Parathyroid adenoma (tissue), 2 donors: ENCODE measurements around the gene ACAD8.

Source experiments
- H2AFZ ChIP-seq: fragments of 300-600 bp; sonication (generic); one replicate; pipeline ENCODE4 v1.7.0; 2017; ENCODE audit warnings: antibody characterized with exemption, mild to moderate bottlenecking
- H3K27ac ChIP-seq: fragments of 300-600 bp; sonication (generic); one replicate; pipeline ENCODE4 v1.7.0; 2017
- H3K27me3 ChIP-seq: fragments of 300-600 bp; sonication (generic); one replicate; pipeline ENCODE4 v1.7.0; 2017; ENCODE audit warnings: low read length; ENCODE audit not compliant: control insufficient read depth, insufficient read depth
- H3K36me3 ChIP-seq: fragments of 300-600 bp; sonication (generic); one replicate; pipeline ENCODE4 v1.7.0; 2017; ENCODE audit warnings: low read length; ENCODE audit not compliant: control insufficient read depth, insufficient read depth
- H3K4me1 ChIP-seq: fragments of 300-600 bp; sonication (generic); one replicate; pipeline ENCODE4 v1.7.0; 2017; ENCODE audit warnings: control low read depth
- H3K4me2 ChIP-seq: fragments of 300-600 bp; sonication (generic); one replicate; pipeline ENCODE4 v1.7.0; 2017; ENCODE audit warnings: low read length
- H3K4me3 ChIP-seq: fragments of 300-600 bp; sonication (generic); one replicate; pipeline ENCODE4 v1.7.0; 2017; ENCODE audit warnings: low read depth, low read length
- H3K79me2 ChIP-seq: fragments of 300-600 bp; sonication (generic); one replicate; pipeline ENCODE4 v1.7.0; 2017; ENCODE audit warnings: control low read depth
- H3K9ac ChIP-seq: fragments of 300-600 bp; sonication (generic); one replicate; pipeline ENCODE4 v1.7.0; 2017; ENCODE audit warnings: mild to moderate bottlenecking
- H3K9me3 ChIP-seq: fragments of 300-600 bp; sonication (generic); one replicate; pipeline ENCODE4 v1.7.0; 2017; ENCODE audit warnings: low read length; ENCODE audit not compliant: control insufficient read depth
- TF ChIP-seq, protein P1 (sequence below): fragments of 300-600 bp; sonication (generic); IDR thresholded peaks from one replicate; pipeline ENCODE4 v1.7.0; 2017; ENCODE audit warnings: antibody characterized with exemption, mild to moderate bottlenecking
- donor health status: primary hyperparathyroidism.

Gene ACAD8

GRCh38 chr11:134260983-134261382 is 7.6 kb downstream of the ACAD8 start:
- Histone ChIP-seq H3K4me2 (no peak overlapping the region), H3K9ac (no peak overlapping the region), H2AFZ (no peak overlapping the region), H3K27me3 (no peaks in the 10 kb centered on the region), H3K4me3 (no peak overlapping the region), H3K9me3 (no peaks in the 10 kb centered on the region), H3K36me3 (no peaks in the 10 kb centered on the region), H3K27ac (no peak overlapping the region), H3K79me2 (no peaks in the 10 kb centered on the region), H3K4me1 (no peaks in the 10 kb centered on the region)
- TF ChIP-seq, protein P1, sequence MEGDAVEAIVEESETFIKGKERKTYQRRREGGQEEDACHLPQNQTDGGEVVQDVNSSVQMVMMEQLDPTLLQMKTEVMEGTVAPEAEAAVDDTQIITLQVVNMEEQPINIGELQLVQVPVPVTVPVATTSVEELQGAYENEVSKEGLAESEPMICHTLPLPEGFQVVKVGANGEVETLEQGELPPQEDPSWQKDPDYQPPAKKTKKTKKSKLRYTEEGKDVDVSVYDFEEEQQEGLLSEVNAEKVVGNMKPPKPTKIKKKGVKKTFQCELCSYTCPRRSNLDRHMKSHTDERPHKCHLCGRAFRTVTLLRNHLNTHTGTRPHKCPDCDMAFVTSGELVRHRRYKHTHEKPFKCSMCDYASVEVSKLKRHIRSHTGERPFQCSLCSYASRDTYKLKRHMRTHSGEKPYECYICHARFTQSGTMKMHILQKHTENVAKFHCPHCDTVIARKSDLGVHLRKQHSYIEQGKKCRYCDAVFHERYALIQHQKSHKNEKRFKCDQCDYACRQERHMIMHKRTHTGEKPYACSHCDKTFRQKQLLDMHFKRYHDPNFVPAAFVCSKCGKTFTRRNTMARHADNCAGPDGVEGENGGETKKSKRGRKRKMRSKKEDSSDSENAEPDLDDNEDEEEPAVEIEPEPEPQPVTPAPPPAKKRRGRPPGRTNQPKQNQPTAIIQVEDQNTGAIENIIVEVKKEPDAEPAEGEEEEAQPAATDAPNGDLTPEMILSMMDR, result no peak

DNA sequence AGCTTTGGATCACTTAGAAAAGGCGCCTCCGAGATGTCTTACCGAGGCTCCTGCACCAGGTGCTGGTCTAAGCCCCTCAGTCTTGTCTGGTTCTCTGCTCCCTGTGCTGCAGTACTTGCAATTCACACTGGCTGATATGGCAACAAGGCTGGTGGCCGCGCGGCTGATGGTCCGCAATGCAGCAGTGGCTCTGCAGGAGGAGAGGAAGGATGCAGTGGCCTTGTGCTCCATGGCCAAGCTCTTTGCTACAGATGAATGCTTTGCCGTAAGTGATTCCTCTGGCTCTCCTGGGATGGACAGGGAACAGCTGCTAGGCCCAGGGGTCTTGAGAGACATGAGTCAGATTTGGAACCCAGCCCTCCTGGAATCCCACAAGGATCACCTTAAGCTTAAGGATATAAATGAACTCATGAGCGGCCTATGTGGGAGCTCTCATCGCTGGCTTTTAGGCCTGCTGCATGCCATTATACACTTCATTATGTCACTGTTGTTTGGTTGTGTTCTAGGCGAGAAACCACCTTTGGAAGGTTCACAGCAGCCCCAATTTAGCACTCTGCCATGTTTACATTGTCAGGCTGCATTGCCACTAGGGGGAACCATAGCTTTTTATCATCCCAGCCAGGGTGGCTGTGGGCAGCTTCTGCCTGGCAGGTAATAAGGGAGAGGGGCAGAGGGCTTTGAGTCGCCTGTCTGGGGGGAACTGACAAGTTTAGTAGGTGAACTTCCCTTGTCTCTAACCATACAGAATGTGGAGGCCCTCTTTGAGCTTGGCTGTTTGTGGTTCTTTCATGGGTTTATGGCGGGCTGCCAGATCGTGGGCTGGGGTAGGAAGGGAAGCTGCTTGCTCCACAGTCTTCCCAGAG is 8.5 kb downstream of the ACAD8 start:
- no peaks in the 10 kb centered on the region for H3K36me3 ChIP-seq
- TF ChIP-seq, protein P1, result peak; percentile 22

DNA sequence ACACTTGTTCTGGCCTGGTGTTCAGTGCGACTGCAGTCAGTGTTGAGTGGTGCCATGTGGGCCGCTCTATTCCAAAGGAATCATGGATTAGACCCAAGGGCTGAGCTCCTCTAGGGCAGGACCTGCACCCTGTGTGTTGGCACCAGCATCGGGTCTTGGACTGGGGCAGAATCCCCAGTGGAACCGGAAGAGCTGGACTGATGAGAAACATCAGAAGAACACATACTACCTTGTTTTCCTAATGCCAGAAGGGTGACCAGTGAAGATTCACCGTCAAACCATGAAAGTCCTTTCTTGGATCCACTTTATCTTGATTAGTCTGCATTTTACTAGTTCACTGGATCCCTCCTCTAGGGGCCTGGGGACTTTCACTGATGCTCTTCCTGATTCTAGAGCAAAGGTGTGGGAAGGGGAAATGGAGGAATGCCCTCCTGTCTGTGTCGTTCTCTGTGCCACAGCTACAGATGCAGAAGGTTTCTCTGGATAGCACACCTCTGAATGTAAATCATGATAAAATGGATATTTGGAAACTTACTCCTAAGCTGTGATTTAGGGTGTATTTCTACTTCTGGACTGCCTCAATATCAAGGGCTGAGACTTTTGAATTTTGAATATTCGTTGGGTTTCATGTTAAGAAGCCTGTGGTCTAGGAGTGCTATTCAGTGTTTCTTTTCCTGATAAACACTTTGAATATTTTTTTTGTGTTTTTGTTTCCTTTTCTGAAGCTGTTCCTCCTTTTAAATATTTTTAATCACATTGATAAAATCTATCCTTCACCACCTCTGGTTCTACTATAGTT is 11.8 kb downstream of the ACAD8 start:
- no peaks in the 10 kb centered on the region for H3K9me3 ChIP-seq
- no peaks in the 10 kb centered on the region for H3K36me3 ChIP-seq
- H3K4me1 ChIP-seq, result no peaks in the 10 kb centered on the region
- H3K79me2 ChIP-seq, result no peaks in the 10 kb centered on the region
- no peaks in the 10 kb centered on the region for H3K27me3 ChIP-seq
- H3K4me2 ChIP-seq, result no peak overlapping the region
- TF ChIP-seq, protein P1, result no peak
- H2AFZ ChIP-seq, result no peak overlapping the region
- H3K9ac ChIP-seq, result no peak overlapping the region
- H3K27ac ChIP-seq, result no peak overlapping the region
- H3K4me3 ChIP-seq, result no peak overlapping the region

More for the DNA sequence above, 8.5 kb downstream of the ACAD8 start:
- H3K4me2 ChIP-seq, result no peak overlapping the region
- H3K79me2 ChIP-seq, result no peaks in the 10 kb centered on the region
- no peaks in the 10 kb centered on the region for H3K9me3 ChIP-seq
- no peaks in the 10 kb centered on the region for H3K4me1 ChIP-seq
- H3K27ac ChIP-seq, result no peak overlapping the region
- no peak overlapping the region for H3K4me3 ChIP-seq
- no peak overlapping the region for H3K9ac ChIP-seq
- H3K27me3 ChIP-seq, result no peaks in the 10 kb centered on the region
- no peak overlapping the region for H2AFZ ChIP-seq

GRCh38 chr11:134266440-134266839 is 13.1 kb downstream of the ACAD8 start:
- Histone ChIP-seq H3K4me3 (no peak overlapping the region), H3K9ac (no peak overlapping the region), H3K9me3 (no peaks in the 10 kb centered on the region), H3K27ac (no peak overlapping the region), H3K4me1 (no peaks in the 10 kb centered on the region), H3K36me3 (no peaks in the 10 kb centered on the region), H3K27me3 (no peaks in the 10 kb centered on the region), H3K79me2 (no peaks in the 10 kb centered on the region), H3K4me2 (no peak overlapping the region), H2AFZ (no peak overlapping the region)
- TF ChIP-seq, protein P1, result no peak
